ENCODE data around the gene MAMSTR.

The MAMSTR gene

GRCh38 chr19:48756686-48757085, 37.2 kb upstream of the MAMSTR start:
- no peak for DNase-seq (ENCODE audit: low spot score)
- TF ChIP-seq, protein P1, sequence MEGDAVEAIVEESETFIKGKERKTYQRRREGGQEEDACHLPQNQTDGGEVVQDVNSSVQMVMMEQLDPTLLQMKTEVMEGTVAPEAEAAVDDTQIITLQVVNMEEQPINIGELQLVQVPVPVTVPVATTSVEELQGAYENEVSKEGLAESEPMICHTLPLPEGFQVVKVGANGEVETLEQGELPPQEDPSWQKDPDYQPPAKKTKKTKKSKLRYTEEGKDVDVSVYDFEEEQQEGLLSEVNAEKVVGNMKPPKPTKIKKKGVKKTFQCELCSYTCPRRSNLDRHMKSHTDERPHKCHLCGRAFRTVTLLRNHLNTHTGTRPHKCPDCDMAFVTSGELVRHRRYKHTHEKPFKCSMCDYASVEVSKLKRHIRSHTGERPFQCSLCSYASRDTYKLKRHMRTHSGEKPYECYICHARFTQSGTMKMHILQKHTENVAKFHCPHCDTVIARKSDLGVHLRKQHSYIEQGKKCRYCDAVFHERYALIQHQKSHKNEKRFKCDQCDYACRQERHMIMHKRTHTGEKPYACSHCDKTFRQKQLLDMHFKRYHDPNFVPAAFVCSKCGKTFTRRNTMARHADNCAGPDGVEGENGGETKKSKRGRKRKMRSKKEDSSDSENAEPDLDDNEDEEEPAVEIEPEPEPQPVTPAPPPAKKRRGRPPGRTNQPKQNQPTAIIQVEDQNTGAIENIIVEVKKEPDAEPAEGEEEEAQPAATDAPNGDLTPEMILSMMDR (IDR thresholded peaks at IDR 0.05; ENCODE audit: extremely low read depth, missing control alignments) = no peak

DNA sequence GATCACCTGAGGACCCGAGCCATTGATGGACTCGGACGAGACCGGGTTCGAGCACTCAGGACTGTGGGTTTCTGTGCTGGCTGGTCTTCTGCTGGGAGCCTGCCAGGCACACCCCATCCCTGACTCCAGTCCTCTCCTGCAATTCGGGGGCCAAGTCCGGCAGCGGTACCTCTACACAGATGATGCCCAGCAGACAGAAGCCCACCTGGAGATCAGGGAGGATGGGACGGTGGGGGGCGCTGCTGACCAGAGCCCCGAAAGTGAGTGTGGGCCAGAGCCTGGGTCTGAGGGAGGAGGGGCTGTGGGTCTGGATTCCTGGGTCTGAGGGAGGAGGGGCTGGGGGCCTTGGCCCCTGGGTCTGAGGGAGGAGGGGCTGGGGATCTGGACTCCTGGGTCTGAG, 36.7 kb upstream of the MAMSTR start:
- TF ChIP-seq, protein P1 (IDR thresholded peaks at IDR 0.05; ENCODE audit: extremely low read depth, missing control alignments) = no peak
- DNase-seq (ENCODE audit: low spot score) = no peak

DNA sequence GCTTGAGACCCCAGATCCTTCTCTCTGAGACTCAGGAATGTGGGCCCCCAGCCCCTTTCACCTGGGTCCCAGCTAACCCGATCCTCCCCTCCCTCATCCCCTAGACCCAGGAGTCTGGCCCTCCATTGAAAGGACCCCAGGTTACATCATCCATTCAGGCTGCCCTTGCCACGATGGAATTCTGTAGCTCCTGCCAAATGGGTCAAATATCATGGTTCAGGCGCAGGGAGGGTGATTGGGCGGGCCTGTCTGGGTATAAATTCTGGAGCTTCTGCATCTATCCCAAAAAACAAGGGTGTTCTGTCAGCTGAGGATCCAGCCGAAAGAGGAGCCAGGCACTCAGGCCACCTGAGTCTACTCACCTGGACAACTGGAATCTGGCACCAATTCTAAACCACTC, 36.3 kb upstream of the MAMSTR start:
- no peak for DNase-seq (ENCODE audit: low spot score)

DNA sequence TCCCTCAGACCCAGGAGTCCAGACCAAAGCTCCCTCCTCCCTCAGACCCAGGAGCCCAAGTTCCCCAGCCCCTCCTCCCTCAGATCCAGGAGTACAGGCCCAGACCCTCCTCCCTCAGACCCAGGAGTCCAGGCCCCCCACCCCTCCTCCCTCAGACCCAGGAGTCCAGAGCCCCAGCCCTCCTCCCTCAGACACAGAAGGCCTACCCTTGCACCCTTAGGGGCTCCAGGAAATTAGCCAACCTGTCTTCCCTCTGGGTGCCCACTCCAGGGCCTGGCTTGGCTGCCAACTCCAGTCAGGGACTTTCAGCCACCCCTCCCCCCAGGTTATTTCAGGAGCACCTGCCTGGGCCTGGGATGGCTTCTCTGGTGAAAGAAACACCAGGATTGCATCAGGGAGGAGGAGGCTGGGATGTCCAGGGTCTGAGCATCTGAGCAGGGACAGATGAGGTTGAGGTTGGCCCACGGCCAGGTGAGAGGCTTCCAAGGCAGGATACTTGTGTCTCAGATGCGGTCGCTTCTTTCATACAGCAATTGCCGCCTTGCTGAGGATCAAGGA, 35.6 kb upstream of the MAMSTR start, which contains the start of gene FGF21:
TSS of gene FGF21 (plus strand) at position 441 of the 558 bp plus-strand sequence. CDS start 713 bp downstream, outside the sequence.
- TF ChIP-seq, protein P1 (IDR thresholded peaks at IDR 0.05; ENCODE audit: extremely low read depth, missing control alignments) = no peak
- DNase-seq (ENCODE audit: low spot score) = no peak

More for the DNA sequence above, 36.3 kb upstream of the MAMSTR start:
- TF ChIP-seq, protein P1 (IDR thresholded peaks at IDR 0.05; ENCODE audit: extremely low read depth, missing control alignments) = no peak

DNA sequence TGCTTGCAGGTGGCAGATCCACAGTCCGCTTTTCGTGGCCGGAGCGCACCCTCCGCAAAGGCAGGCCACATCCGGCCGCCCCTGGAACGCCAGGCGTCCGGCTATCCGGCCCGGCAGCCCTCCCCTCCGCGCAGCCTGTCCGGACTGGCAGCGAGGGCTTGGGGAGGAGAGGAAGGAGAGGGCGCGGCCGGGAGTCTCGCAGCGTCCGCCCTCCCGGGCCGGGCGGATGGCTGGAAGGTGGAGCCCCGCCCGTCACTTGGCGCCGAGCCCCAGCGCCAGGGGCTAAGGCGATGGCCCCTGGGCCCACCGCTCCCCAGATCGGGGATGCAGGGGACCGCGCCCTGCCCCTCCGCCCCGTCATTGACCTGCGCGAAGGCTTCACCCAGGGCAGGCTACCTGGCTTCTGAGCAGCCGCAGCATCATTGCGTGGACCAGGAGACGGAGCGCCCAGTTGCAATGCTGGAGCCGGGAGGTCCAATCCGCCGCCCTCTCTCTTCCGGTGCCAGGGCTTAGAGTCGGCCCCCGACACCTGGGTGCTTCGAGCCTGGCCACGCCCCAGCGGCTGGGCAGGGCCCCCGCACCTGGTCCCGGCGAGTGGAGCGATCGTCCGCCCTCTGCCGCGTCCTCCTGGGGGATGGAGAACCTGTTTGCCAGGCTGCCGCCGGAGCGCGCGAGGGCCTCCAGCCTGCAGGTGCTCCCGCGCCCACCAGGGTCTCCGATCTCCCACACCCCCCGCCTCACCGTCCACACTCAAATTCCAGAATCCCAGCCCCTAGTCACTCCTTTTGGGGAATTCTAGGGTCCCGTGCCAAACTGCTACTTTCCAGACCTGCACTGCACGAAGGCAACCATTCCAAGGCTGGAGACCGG, 33.2 kb upstream of the MAMSTR start, which contains the start of gene FUT1:
TSS of gene FUT1 (minus strand) at position 146 of the 870 bp plus-strand sequence. CDS start 1,360 bp downstream, outside the sequence.
- TF ChIP-seq, protein P1 (IDR thresholded peaks at IDR 0.05; ENCODE audit: extremely low read depth, missing control alignments) = no peak
- peak; percentile 54 for DNase-seq (ENCODE audit: low spot score)

- no peak for DNase-seq (ENCODE audit: low spot score)
Observed at GRCh38 chr19:48751845-48752495, 32.4 kb upstream of the MAMSTR start.

More at GRCh38 chr19:48751845-48752495, 32.4 kb upstream of the MAMSTR start:
- TF ChIP-seq, protein P1 (IDR thresholded peaks at IDR 0.05; ENCODE audit: extremely low read depth, missing control alignments) = no peak
